GM04503 (cell line): Measurements from ENCODE around the gene CTAGE1.
"Not testable (repeated sequence)": the region's sequence is repeated elsewhere in the genome, so short reads cannot be mapped to it uniquely, and the experiment has no call there.

Experiments used
- DNase-seq: peaks from one replicate; pipeline ENCODE4 v3.0.0-alpha.2; 2012; ENCODE audit warnings: low read depth

CTAGE1 gene

GRCh38 chr18:22436136-22436535 is 18.4 kb upstream of the CTAGE1 start:
- DNase-seq: no peak

GRCh38 chr18:22434973-22435608 is 17.4 kb upstream of the CTAGE1 start:
- peak; percentile 42 for DNase-seq

GRCh38 chr18:22433956-22434355 is 16.2 kb upstream of the CTAGE1 start:
- peak; percentile 40 for DNase-seq

GRCh38 chr18:22432657-22433137 is 15.0 kb upstream of the CTAGE1 start:
- DNase-seq: peak; percentile 58

- no peak for DNase-seq
These were observed 11.8 kb upstream of the CTAGE1 start for GRCh38 chr18:22429564-22429963.

- no peak for DNase-seq
These were observed 11.0 kb upstream of the CTAGE1 start for GRCh38 chr18:22428672-22429071.

GRCh38 chr18:22427822-22428549 is 10.3 kb upstream of the CTAGE1 start:
- DNase-seq: no peak

GRCh38 chr18:22424565-22424963 is 6.8 kb upstream of the CTAGE1 start:
- DNase-seq: no peak

GRCh38 chr18:22423878-22424564 is 6.3 kb upstream of the CTAGE1 start:
- no peak for DNase-seq

GRCh38 chr18:22422909-22423548 is 5.3 kb upstream of the CTAGE1 start:
- no peak for DNase-seq

- no peak for DNase-seq
These were observed 2.9 kb upstream of the CTAGE1 start for GRCh38 chr18:22420652-22421051.

- DNase-seq: peak; percentile 49
These were observed 5.4 kb downstream of the CTAGE1 start for GRCh38 chr18:22412176-22412911.

GRCh38 chr18:22411446-22411845 is 6.3 kb downstream of the CTAGE1 start:
- DNase-seq: no peak

- no peak for DNase-seq
These were observed 7.6 kb downstream of the CTAGE1 start for GRCh38 chr18:22410126-22410525.

GRCh38 chr18:22409445-22409844 is 8.3 kb downstream of the CTAGE1 start:
- no peak for DNase-seq

GRCh38 chr18:22408059-22408458 is 9.7 kb downstream of the CTAGE1 start:
- DNase-seq: no peak

GRCh38 chr18:22405142-22405541 is 12.6 kb downstream of the CTAGE1 start:
- DNase-seq: no peak

GRCh38 chr18:22403950-22404349 is 13.8 kb downstream of the CTAGE1 start:
- DNase-seq: no peak

GRCh38 chr18:22399949-22400348 is 17.8 kb downstream of the CTAGE1 start:
- DNase-seq: no peak

GRCh38 chr18:22398464-22398863 is 19.3 kb downstream of the CTAGE1 start:
- DNase-seq: no peak

GRCh38 chr18:22394428-22394827 is 23.3 kb downstream of the CTAGE1 start:
- DNase-seq: no peak

GRCh38 chr18:22393164-22393563 is 24.6 kb downstream of the CTAGE1 start:
- DNase-seq: not testable (repeated sequence)
